GM18873 (cell line): ENCODE measurements around the gene CDK1.

ENCODE experiments used
- ATAC-seq: cut with Tn5 transposase; IDR thresholded peaks from one replicate; pipeline ENCODE4 v1.9.1; 2021; ENCODE audit warnings: mild to moderate bottlenecking, moderate library complexity, moderate number of reproducible peaks; ENCODE audit not compliant: unreplicated experiment, low FRiP score

The CDK1 gene

DNA sequence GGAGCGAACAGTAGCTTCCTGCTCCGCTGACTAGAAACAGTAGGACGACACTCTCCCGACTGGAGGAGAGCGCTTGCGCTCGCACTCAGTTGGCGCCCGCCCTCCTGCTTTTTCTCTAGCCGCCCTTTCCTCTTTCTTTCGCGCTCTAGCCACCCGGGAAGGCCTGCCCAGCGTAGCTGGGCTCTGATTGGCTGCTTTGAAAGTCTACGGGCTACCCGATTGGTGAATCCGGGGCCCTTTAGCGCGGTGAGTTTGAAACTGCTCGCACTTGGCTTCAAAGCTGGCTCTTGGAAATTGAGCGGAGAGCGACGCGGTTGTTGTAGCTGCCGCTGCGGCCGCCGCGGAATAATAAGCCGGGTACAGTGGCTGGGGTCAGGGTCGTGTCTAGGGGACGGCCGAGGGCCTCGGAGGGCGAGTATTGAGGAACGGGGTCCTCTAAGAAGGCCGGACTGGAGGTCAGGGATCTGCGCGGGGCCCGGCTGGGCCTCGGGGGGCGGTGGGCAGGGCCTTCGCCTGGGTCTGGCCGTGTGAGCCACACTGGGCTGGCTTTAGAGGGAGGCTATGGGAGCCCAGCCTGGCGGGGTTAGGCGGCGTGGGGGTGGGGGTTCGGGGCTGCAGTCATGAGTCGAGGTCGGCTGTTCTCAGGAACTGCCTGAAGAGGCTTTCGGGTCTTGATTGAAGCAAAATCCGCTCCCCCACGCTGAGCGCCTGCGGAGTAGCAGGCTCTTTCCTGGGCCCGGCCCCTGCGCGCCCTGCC lies at the start of gene CDK1:
TSS of gene CDK1 (plus strand) at position 265 of the 757 bp plus-strand sequence. CDS start 1,688 bp downstream, outside the sequence.
- peak; percentile 98 for ATAC-seq

DNA sequence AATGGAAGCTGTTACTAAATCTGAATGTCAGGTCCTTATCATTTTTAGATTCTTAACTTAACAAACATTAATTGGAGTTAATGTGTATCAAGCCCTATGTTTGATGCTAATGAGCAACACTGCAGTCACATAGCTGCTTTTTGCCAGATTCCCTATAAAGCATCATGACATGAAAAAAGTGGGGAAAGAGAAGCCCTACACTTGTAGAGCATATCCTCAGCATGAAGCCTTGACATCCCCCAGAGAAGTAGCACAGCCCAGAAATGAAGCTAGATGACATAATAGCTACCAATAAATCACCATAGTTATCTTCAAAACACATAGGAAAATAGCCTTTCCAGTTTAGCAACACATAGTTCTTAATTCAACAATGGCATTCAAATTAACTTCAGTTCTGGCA lies 49.2 kb upstream of the CDK1 start:
- ATAC-seq, result no peak

DNA sequence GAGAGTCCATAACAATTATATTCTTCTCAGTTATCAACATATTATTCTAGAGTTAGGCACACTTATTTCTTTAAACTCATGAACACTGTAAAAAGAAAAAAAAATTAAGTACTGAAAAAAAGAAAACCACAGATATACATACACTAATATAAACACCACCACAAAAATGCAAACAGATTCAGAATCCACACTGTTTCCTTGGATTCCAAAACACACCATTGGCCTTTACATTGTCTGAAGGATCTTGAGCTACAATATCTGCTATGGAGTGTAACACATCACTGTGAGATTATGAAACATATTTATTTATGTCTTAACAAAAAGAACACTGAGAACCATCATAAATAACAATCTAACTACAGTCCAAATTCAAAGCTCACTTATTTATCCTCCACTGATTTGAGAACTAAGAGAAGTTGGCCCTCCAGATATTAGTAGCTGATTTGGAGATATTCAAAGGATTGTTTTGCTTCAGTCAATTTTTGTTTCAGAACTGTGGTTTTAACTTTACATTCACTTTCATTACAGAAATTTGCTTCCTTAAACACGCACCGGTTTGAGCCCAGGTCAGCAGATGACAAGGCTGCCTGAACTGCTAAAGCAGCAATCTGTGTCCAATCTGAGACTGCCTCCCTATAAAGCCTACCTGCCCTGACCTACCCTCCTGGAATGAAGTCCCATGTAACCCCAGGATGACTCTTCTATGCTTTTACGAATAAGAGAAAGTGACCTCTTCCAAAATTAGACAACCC lies 47.0 kb upstream of the CDK1 start:
- ATAC-seq, result peak; percentile 85

DNA sequence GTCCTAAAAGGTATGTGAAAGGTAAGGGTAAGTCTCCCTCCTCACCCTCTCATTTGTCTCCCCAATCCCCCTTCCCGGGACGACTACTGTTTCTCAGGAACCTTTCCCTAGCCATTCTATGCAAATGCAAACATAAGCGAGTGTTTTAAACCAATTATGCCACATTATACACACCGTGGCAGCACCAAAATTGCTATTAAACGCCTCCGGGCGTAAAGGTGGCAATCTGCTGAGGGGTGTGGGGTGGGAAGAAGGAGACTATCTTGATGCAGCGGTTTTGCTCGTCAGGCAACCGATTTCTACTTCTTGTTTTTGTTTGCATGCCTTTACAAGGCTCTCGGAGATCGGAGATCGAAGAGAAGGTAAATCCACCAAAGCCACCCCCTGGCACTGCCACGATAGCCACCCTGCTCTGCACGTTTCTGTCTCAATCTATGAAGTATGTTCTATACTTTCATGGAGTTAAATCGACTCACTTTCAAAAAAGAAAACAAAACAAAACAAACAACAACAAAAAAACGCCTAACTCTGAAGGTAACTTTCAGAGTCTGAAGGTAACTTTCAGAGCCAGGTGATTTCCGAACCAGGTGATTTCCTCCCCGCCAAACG lies 46.0 kb upstream of the CDK1 start:
- no peak for ATAC-seq

DNA sequence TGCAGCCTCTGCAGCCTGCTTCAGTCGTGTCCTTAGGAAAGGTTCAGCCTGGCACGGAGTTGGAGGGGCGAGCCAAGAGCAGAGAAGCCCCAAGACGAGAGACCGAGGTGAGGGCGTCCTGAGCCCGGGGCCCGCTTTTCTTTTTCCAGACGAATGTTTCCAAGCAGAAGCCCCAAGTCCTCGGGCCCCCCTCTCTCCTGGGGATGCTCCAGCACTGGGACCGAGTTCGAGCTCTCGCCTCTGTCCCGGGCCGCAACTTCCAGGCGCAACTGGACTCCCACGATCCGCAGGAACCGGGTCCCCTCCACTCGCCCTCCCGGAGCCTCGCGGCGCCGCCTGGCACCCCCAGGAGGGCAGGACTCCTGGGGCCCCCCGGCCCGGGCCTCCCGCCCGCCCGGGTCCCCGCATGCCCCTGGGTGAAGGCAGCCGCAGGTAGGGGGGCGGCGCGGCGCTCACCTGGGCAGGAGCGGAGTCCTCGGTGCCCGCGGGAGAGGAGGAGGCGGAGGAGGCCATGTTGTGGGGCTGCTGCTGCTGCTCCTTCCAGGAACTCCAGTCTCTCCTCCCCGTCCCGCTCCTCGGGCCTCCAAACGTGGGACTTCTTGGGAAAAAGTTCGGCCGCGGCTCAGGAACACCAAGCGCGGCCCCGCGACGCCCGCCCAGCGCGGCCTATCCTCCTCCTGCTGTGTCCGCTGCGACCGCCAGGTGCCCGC lies 45.3 kb upstream of the CDK1 start:
- ATAC-seq, result no peak

DNA sequence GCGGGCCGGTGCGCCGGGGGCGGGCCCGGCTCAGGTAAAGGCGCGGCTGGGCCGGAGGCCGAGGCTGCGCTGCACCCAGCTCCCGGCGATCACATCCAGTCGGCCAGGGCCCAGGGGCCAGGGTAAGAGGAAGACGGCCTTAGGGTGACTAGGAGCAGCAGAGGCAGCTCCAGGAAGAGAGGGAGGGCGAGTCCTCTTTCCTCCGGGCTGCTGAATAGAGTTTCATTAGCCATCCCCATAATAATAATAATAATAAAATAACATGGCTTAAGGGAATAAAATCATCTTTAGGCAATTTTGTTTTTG lies 44.8 kb upstream of the CDK1 start:
- no peak for ATAC-seq

DNA sequence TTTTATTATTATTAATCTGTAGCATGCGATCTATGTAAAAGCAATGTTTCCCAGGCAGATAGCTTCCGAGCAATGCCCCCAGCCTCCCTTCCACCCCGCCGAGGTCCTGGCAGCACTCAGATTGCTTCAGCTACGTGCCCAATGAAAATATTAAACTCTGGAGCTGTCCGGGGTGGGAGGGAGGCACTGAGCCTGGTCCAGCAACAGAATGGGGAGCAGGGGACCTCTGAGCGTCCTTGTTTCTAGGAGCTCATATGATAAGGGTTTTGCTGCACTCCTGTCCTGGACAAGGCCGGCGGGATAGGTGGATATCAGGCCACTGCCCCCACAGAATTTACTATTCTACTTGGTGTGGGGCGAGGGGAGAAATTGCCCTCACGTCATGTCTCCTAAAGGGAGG lies 44.5 kb upstream of the CDK1 start:
- ATAC-seq, result no peak

DNA sequence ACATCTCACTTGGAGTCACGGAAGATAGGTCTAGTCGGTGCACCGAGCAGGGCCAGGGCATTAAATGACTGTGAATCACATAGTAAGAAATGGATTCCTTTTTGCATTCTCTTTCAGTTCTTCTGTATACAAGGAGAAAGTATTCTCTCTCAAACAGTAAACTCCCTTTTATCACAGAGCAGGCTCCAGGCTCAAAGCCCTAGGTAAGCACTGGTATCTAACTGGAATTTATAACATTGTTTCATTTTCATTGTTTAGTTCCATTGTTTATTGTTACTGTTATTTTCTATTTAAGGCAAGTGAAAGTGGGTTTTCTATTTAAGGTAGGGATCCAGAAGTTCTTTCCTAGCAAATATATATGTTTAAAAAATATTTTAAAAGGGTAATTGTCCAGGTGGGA lies 44.1 kb upstream of the CDK1 start:
- no peak for ATAC-seq

DNA sequence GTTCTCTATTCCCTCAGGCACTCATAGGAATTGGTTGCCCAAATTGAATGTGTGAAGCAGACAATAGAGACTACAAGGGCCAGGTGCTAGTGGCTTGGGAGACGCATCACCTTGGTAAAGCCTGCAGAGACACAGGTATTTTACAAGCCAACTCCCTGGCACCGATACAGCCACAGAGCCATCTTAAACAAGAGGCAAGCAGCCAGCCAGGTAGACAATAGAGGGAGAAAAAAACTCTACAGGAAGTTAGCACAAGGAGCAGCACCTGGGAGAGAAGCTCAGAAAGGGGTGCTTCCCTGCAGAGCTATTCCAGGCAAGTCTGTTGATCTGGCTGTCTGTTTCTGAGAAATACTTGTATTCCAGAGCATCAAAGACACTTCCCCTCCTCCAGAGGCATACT lies 43.0 kb upstream of the CDK1 start:
- no peak for ATAC-seq

DNA sequence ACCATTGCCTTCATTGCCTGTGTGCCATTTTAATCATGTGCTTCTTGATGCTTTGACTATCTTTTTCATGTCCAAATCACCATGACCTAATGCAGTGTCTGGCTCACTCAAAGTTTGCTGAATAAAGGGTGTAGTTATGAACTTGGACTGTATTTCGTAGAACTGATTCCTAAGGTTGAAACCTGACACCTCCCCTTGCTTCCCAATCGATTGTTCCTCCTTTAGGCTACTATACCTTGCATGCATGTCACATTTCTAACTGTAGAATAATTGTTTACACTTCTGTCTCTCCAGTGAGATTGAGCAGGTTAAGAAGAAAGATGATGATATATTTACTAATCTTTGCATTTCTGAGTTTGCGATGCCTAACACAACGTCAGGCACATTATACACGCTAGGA lies 41.0 kb upstream of the CDK1 start:
- no peak for ATAC-seq

DNA sequence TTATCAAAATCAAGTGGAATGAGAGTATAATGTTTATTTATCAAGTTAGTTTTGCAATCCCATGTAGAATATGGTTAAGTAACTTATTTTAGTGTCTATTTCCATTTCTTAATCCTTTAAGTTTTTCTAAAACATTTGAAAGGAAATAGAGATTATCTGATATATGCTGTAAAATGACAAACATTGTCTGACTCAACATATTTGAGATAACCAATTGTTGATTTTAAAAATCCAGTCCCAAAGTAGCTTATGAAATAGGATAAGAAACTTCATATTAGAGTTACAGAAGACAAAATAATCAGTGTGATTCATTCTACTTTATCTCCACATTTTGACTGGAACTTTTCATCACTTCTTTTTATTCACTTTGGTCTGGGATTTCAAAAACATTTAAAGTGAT lies 38.7 kb upstream of the CDK1 start:
- no peak for ATAC-seq

DNA sequence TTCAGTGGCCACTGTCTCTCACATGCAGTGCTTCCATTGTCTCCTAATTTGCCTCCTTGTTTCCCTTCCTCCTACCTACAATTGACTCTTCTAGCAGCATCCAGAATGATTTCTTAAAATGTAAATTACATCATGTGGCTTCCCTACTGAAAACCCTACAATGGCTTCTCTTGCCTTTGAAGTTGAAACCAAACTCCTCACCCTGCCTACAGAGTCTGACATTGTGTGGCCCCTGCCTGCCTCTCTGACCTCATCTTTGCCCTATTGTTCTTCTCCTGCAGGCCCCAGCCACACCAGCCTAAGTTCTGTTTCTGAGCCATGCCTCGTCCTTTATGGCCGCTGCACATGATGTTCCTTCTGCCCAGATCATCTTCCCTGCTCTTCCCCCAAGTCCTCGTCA lies 35.8 kb upstream of the CDK1 start:
- no peak for ATAC-seq

DNA sequence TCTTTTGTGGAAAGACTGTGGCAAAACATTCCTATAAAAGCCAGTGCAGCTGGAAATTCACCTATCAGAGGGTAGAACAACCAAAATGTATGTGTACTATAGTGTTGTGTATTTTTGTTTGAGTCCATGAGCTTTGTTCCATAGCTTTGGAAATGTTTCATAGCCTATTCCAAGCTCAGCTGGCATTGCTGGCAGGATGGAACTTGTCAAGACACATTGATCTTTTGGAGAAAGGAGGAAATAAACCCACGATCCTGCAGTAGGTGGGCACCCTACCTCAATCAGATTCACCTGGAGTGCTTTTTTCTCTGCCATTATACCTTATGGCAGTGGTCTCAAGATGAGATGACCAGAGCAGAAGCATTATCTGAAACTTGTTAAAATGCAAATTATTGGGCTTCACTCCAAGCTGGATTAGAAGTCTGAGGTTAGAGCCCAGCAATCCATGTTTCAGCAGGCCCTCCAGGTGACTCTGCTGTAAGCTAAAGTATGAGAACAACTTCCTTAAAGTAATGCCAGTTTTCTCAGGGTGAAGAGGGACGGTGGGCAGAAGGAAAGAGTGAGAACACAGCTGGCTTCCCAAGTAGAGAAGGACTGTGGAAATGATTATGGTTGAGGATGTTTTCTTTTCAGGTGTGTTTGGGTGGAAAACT lies 30.3 kb upstream of the CDK1 start:
- ATAC-seq, result no peak

DNA sequence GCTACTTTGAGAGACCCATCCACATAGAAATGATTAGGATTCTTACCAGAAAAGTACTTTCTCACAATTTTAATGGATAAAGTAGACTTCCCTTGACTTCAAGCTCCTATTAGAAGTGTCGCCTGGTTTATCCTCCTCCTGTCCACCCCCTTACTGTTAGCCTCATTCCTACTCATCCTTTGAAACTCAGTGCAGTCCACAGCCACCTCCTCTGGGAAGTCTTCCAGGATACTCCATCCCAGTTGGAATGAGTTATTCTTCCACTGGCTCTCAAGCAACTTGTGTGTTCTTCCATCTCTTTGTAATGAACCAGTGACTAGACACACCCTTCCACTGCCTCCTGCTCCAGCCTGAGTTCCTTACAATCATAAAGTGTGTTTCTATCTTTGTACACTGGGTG lies 25.1 kb upstream of the CDK1 start:
- no peak for ATAC-seq

DNA sequence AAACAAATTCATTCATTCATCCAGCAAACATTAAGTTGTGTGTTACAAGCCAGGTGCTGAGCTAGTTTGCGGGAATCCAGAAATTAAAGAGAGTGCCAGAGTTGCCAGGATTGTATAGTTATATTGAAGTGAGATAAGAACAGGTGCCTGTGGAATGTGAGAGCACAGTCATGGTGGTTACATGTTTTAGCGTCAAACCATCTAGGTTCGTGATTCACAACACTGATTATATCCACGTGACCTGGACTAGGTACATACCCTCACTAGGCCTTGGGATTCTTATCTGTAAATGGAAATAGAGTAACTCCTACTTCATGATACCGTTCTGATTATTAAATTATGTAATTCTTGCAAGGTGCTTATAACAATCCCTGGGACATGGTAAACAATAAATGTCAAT lies 24.5 kb upstream of the CDK1 start:
- no peak for ATAC-seq

DNA sequence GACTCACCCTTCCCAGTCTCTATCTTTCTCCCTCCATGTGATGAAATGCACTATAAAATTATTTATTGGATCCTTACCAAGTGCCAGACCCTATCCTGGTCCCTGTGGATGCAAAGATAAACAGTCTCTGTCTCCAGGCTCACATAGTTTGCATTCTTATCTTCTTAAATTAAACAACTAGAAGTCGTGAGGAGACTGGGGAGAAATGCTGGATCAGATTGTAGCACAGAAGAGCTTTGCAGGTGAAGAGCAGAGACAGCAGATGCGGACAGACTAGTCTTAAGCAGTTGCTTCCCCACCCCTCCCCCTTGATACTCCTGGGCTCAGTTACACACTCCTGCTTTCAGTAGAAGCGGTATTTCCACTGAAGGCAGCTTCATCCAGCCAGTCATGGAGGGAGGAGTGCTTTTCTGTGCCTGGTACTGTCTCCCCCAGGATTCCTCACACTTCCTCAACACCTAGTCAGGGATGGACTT lies 20.8 kb upstream of the CDK1 start:
- no peak for ATAC-seq

DNA sequence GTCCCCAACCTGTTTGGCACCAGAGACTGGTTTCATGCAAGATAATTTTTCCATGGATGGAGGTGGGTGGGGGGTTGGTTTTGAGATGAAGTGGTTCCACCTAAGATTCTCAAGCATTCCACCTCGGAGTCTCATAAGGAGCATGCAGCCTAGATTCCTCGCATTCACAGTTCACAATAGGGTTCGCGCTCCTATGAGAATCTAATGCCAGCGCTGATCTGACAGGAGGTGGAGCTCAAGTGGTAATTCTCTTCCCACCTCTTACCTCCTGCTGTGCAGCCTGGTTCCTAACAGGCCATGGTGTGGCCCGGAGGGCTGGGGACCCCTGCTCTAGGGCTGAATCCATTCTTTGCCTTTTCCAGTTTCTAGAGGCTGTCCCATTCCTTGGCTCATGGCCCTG lies 19.1 kb upstream of the CDK1 start:
- ATAC-seq, result no peak

DNA sequence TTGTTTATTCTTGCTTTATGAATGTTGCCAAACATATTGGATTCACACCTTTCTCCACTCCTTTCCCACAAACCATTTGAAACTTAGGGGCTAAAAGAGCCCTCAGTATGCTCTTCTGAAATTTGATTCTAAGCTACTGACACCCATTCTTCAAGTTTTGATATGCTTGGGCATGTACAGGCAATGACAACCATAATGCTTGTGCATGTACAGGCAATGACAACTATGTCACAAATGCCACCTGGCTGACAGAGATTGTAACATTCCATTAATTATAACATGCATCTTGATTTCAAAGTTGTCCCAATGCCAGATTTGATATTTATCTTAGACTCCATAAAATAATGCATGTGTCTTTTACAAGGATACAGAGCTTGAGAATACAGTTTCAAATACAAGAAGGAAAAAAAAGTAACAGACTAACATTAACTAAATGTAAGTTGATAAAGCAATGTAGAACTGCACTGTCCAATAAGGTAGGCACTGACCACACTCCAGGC lies 17.5 kb upstream of the CDK1 start:
- ATAC-seq, result no peak

DNA sequence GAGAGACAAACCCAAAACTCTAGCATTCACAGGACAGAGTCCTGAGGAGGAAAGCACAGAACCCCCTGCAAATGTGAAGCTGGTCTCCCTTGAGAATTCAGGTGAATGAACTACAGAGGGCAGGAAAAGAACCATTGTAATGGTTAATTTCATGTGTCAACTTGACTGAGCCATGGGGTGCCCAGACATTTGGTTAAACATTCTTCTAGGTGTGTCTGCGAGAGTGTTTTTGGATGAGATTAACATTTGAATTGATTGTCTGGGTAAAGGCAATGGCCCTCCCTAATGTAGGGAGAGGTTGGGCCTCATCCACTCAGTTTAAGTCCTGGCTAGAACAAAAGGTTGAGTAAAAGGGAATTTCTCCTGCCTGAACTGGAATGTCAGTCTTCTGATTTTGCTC lies 15.7 kb upstream of the CDK1 start:
- ATAC-seq, result no peak

DNA sequence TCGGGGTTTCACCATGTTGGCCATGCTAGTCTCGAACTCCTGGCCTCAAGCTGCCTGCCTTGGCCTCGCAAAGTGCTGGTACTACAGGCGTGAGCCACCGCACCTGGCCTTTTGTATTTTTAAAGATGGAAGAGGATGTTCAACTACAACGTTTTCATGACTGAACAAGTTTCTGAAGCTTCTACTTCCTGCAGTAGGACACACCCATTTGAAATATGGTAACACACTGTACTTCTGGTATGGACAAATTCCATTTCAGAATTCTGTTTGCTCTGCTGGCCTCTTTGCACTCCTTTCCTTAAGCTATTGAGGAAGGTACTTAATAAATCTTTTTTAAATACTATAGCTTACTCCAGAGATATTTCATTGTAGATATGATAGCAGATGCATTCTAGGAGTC lies 10.9 kb upstream of the CDK1 start:
- ATAC-seq, result no peak
